Nephron progenitor cell (in vitro differentiated cells): ENCODE measurements around the gene LUZP2.

Experiments used
- DNase-seq: peaks from one replicate; pipeline ENCODE4 v3.0.0; 2021
- H3K27ac Mint-ChIP-seq: 2 replicates; pipeline ENCODE4 v1.8.0; 2021; ENCODE audit warnings: mild to moderate bottlenecking, moderate library complexity, mixed read lengths
- H3K27me3 Mint-ChIP-seq: 2 replicates; pipeline ENCODE4 v1.8.0; 2021; ENCODE audit warnings: mild to moderate bottlenecking, low read depth, mixed read lengths; ENCODE audit not compliant: poor library complexity
- H3K36me3 Mint-ChIP-seq: 2 replicates; pipeline ENCODE4 v1.8.0; 2021; ENCODE audit warnings: low read depth, mixed read lengths
- H3K4me1 Mint-ChIP-seq: 2 replicates; pipeline ENCODE4 v1.8.0; 2021; ENCODE audit warnings: mixed read lengths
- H3K4me3 Mint-ChIP-seq: 2 replicates; pipeline ENCODE4 v1.8.0; 2021; ENCODE audit warnings: mild to moderate bottlenecking, moderate library complexity, mixed read lengths
- H3K9me3 Mint-ChIP-seq: 2 replicates; pipeline ENCODE4 v1.8.0; 2021; ENCODE audit warnings: mild to moderate bottlenecking, moderate library complexity, mixed read lengths
- CTCF ChIP-seq: fragments of 200-600 bp; sonication (generic); IDR thresholded peaks from 2 replicates; pipeline ENCODE4 v1.5.0; 2021; ENCODE audit warnings: antibody characterized with exemption

Gene LUZP2

GRCh38 chr11:24511511-24511910 is 14.7 kb downstream of the LUZP2 start:
- H3K27ac Mint-ChIP-seq, result no peak overlapping the region
- TF ChIP-seq CTCF, result no peak
- no peak for DNase-seq
- no peaks in the 10 kb centered on the region for H3K9me3 Mint-ChIP-seq
- H3K36me3 Mint-ChIP-seq, result no peaks in the 10 kb centered on the region
- no peaks in the 10 kb centered on the region for H3K27me3 Mint-ChIP-seq
- H3K4me3 Mint-ChIP-seq, result no peak overlapping the region
- H3K4me1 Mint-ChIP-seq, result no peaks in the 10 kb centered on the region

GRCh38 chr11:24513479-24514218 is 16.8 kb downstream of the LUZP2 start:
- no peaks in the 10 kb centered on the region for H3K4me1 Mint-ChIP-seq
- H3K4me3 Mint-ChIP-seq, result no peak overlapping the region
- H3K36me3 Mint-ChIP-seq, result no peaks in the 10 kb centered on the region
- no peak for TF ChIP-seq CTCF
- H3K27me3 Mint-ChIP-seq, result no peaks in the 10 kb centered on the region
- H3K9me3 Mint-ChIP-seq, result no peaks in the 10 kb centered on the region
- no peak for DNase-seq
- no peak overlapping the region for H3K27ac Mint-ChIP-seq

- Mint-ChIP-seq H3K4me3 (no peak overlapping the region), H3K27me3 (no peaks in the 10 kb centered on the region), H3K4me1 (no peaks in the 10 kb centered on the region), H3K36me3 (no peaks in the 10 kb centered on the region), H3K27ac (no peak overlapping the region), H3K9me3 (no peaks in the 10 kb centered on the region)
- no peak for TF ChIP-seq CTCF
- DNase-seq, result no peak
Observed at GRCh38 chr11:24514219-24514594, 17.4 kb downstream of the LUZP2 start.

DNA sequence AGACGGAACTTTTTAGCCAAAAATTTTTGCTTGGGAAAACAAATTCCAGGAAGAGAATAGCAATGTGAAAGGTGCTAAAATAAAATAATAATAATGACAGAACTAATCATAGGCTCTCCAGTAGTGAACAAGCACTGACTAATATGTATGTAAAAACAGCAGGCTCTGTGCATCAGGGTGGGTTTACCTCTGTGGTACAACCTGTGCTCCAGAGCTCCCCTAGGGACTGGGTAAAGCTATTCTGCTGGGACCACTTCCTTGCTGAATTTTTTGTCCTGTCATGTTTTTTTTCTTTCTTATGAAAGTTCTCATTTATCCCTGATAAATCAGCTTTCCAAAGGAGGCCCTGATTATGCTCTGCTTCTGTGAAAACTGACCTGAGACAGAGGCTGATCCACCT is 18.8 kb downstream of the LUZP2 start:
- no peaks in the 10 kb centered on the region for H3K36me3 Mint-ChIP-seq
- no peaks in the 10 kb centered on the region for H3K4me1 Mint-ChIP-seq
- no peak for DNase-seq
- H3K27me3 Mint-ChIP-seq, result no peaks in the 10 kb centered on the region
- H3K27ac Mint-ChIP-seq, result no peak overlapping the region
- TF ChIP-seq CTCF, result no peak
- no peaks in the 10 kb centered on the region for H3K9me3 Mint-ChIP-seq
- no peak overlapping the region for H3K4me3 Mint-ChIP-seq

GRCh38 chr11:24516638-24517037 is 19.8 kb downstream of the LUZP2 start:
- Mint-ChIP-seq H3K27me3 (no peaks in the 10 kb centered on the region), H3K9me3 (no peaks in the 10 kb centered on the region), H3K27ac (no peak overlapping the region)

More at GRCh38 chr11:24516638-24517037, 19.8 kb downstream of the LUZP2 start:
- TF ChIP-seq CTCF, result no peak
- Mint-ChIP-seq H3K4me3 (no peak overlapping the region), H3K36me3 (no peaks in the 10 kb centered on the region), H3K4me1 (no peaks in the 10 kb centered on the region)
- no peak for DNase-seq
